Measurements from ENCODE around the gene CNTNAP5.

The CNTNAP5 gene

DNA sequence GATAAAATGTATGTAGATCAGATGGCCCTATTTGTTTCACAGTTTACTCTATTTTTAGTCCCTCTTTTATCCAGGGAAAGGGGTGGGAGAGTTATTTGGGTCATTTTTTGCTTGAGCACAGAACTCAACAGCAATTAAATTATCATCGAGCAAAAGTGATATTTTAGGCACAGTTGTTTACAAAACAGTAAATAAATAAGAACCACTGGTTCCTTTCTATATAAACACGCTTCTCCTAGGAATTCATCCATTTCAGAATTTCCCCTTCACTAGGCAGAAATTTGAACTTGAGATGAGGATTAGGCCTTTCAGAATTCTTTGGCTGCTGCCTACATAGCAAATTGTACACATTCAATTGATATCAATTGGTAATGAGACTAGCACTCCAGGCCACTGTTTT is 812.4 kb downstream of the CNTNAP5 start:
- no peak for TF ChIP-seq EZH2 (IDR thresholded peaks at IDR 0.05)
- no peak for TF ChIP-seq POLR2AphosphoS5 (IDR thresholded peaks at IDR 0.05; ENCODE audit: borderline replicate concordance, low read depth, low read length)
- no peak for TF ChIP-seq FOXP2 (optimal IDR thresholded peaks at IDR 0.05; ENCODE audit: control extremely low read depth, extremely low read length, insufficient read depth)
- Histone ChIP-seq H3K4me3 (no peak overlapping the region), H3K36me3 (ENCODE audit: insufficient read depth, low read length) (no peaks in the 10 kb centered on the region), H3K9ac (ENCODE audit: insufficient read length) (no peak overlapping the region), H3K9me3 (ENCODE audit: low read depth, low read length) (no peaks in the 10 kb centered on the region), H3K27ac (no peak overlapping the region)
- no peak for DNase-seq (ENCODE audit: low read depth, low spot score)

- Histone ChIP-seq H3K27ac (no peak overlapping the region), H3K36me3 (ENCODE audit: insufficient read depth, low read length) (no peaks in the 10 kb centered on the region), H3K4me3 (no peak overlapping the region), H3K9ac (ENCODE audit: insufficient read length) (no peak overlapping the region), H3K9me3 (ENCODE audit: low read depth, low read length) (no peaks in the 10 kb centered on the region)
- DNase-seq (ENCODE audit: low read depth, low spot score) = no peak
- TF ChIP-seq FOXP2 (optimal IDR thresholded peaks at IDR 0.05; ENCODE audit: control extremely low read depth, extremely low read length, insufficient read depth) = no peak
- TF ChIP-seq POLR2AphosphoS5 (IDR thresholded peaks at IDR 0.05; ENCODE audit: borderline replicate concordance, low read depth, low read length) = no peak
- no peak for TF ChIP-seq EZH2 (IDR thresholded peaks at IDR 0.05)
Observed at GRCh38 chr2:124838406-124838805, 813.3 kb downstream of the CNTNAP5 start.

GRCh38 chr2:124867247-124867646 is 842.2 kb downstream of the CNTNAP5 start:
- no peak overlapping the region for H3K9ac ChIP-seq (ENCODE audit: insufficient read length)
- no peak overlapping the region for H3K4me3 ChIP-seq
- DNase-seq (ENCODE audit: low read depth, low spot score) = no peak
- no peaks in the 10 kb centered on the region for H3K9me3 ChIP-seq (ENCODE audit: low read depth, low read length)
- H3K27ac ChIP-seq = no peak overlapping the region
- no peaks in the 10 kb centered on the region for H3K36me3 ChIP-seq (ENCODE audit: insufficient read depth, low read length)
- TF ChIP-seq EZH2 (IDR thresholded peaks at IDR 0.05) = no peak
- TF ChIP-seq POLR2AphosphoS5 (IDR thresholded peaks at IDR 0.05; ENCODE audit: borderline replicate concordance, low read depth, low read length) = no peak
- no peak for TF ChIP-seq FOXP2 (optimal IDR thresholded peaks at IDR 0.05; ENCODE audit: control extremely low read depth, extremely low read length, insufficient read depth)

- Histone ChIP-seq H3K9me3 (ENCODE audit: low read depth, low read length) (no peaks in the 10 kb centered on the region), H3K36me3 (ENCODE audit: insufficient read depth, low read length) (no peaks in the 10 kb centered on the region), H3K27ac (no peak overlapping the region), H3K4me3 (no peak overlapping the region), H3K9ac (ENCODE audit: insufficient read length) (no peak overlapping the region)
- TF ChIP-seq POLR2AphosphoS5 (IDR thresholded peaks at IDR 0.05; ENCODE audit: borderline replicate concordance, low read depth, low read length) (no peak), EZH2 (IDR thresholded peaks at IDR 0.05) (no peak), FOXP2 (optimal IDR thresholded peaks at IDR 0.05; ENCODE audit: control extremely low read depth, extremely low read length, insufficient read depth) (no peak)
- no peak for DNase-seq (ENCODE audit: low read depth, low spot score)
Observed at GRCh38 chr2:124874219-124874618, 849.1 kb downstream of the CNTNAP5 start.

DNA sequence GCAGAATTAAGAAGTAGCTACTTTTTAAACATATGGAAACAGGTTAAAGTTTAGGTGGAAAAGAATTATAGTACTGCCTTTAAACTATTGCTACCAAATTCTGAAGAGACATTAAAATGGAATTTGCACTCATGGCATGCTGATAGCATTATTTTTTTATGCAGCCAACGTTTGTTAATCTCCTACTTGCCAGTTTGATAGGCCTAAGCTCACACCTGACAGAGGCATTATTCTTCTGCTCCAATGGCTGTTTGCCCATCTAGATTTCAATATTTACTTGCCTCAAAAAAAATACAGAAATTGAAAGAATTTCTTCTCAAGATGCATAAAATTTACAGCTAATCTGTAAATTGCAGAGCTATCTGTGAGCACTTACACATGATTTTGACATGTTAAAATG is 849.6 kb downstream of the CNTNAP5 start:
- H3K9me3 ChIP-seq (ENCODE audit: low read depth, low read length) = no peaks in the 10 kb centered on the region
- no peak overlapping the region for H3K4me3 ChIP-seq
- no peaks in the 10 kb centered on the region for H3K36me3 ChIP-seq (ENCODE audit: insufficient read depth, low read length)
- H3K9ac ChIP-seq (ENCODE audit: insufficient read length) = no peak overlapping the region
- DNase-seq (ENCODE audit: low read depth, low spot score) = no peak
- TF ChIP-seq FOXP2 (optimal IDR thresholded peaks at IDR 0.05; ENCODE audit: control extremely low read depth, extremely low read length, insufficient read depth) (no peak), EZH2 (IDR thresholded peaks at IDR 0.05) (no peak)
- no peak overlapping the region for H3K27ac ChIP-seq

- TF ChIP-seq POLR2AphosphoS5 (IDR thresholded peaks at IDR 0.05; ENCODE audit: borderline replicate concordance, low read depth, low read length) = no peak
- no peak for TF ChIP-seq EZH2 (IDR thresholded peaks at IDR 0.05)
- no peak for TF ChIP-seq FOXP2 (optimal IDR thresholded peaks at IDR 0.05; ENCODE audit: control extremely low read depth, extremely low read length, insufficient read depth)
- no peak overlapping the region for H3K4me3 ChIP-seq
- H3K27ac ChIP-seq = no peak overlapping the region
- H3K9me3 ChIP-seq (ENCODE audit: low read depth, low read length) = no peaks in the 10 kb centered on the region
- H3K36me3 ChIP-seq (ENCODE audit: insufficient read depth, low read length) = no peaks in the 10 kb centered on the region
- no peak for DNase-seq (ENCODE audit: low read depth, low spot score)
- H3K9ac ChIP-seq (ENCODE audit: insufficient read length) = no peak overlapping the region
Observed at GRCh38 chr2:124875627-124876244, 850.6 kb downstream of the CNTNAP5 start.

GRCh38 chr2:124877141-124877577 is 852.1 kb downstream of the CNTNAP5 start:
- no peak overlapping the region for H3K4me3 ChIP-seq
- no peaks in the 10 kb centered on the region for H3K9me3 ChIP-seq (ENCODE audit: low read depth, low read length)
- no peaks in the 10 kb centered on the region for H3K36me3 ChIP-seq (ENCODE audit: insufficient read depth, low read length)
- H3K9ac ChIP-seq (ENCODE audit: insufficient read length) = no peak overlapping the region
- DNase-seq (ENCODE audit: low read depth, low spot score) = no peak
- no peak for TF ChIP-seq EZH2 (IDR thresholded peaks at IDR 0.05)
- no peak for TF ChIP-seq FOXP2 (optimal IDR thresholded peaks at IDR 0.05; ENCODE audit: control extremely low read depth, extremely low read length, insufficient read depth)
- no peak for TF ChIP-seq POLR2AphosphoS5 (IDR thresholded peaks at IDR 0.05; ENCODE audit: borderline replicate concordance, low read depth, low read length)
- no peak overlapping the region for H3K27ac ChIP-seq

- no peaks in the 10 kb centered on the region for H3K9me3 ChIP-seq (ENCODE audit: low read depth, low read length)
- TF ChIP-seq POLR2AphosphoS5 (IDR thresholded peaks at IDR 0.05; ENCODE audit: borderline replicate concordance, low read depth, low read length) (no peak), EZH2 (IDR thresholded peaks at IDR 0.05) (no peak), FOXP2 (optimal IDR thresholded peaks at IDR 0.05; ENCODE audit: control extremely low read depth, extremely low read length, insufficient read depth) (no peak)
- no peak overlapping the region for H3K27ac ChIP-seq
- H3K9ac ChIP-seq (ENCODE audit: insufficient read length) = no peak overlapping the region
- no peak for DNase-seq (ENCODE audit: low read depth, low spot score)
- H3K36me3 ChIP-seq (ENCODE audit: insufficient read depth, low read length) = no peaks in the 10 kb centered on the region
- H3K4me3 ChIP-seq = no peak overlapping the region
Observed at GRCh38 chr2:124879640-124880039, 854.6 kb downstream of the CNTNAP5 start.

DNA sequence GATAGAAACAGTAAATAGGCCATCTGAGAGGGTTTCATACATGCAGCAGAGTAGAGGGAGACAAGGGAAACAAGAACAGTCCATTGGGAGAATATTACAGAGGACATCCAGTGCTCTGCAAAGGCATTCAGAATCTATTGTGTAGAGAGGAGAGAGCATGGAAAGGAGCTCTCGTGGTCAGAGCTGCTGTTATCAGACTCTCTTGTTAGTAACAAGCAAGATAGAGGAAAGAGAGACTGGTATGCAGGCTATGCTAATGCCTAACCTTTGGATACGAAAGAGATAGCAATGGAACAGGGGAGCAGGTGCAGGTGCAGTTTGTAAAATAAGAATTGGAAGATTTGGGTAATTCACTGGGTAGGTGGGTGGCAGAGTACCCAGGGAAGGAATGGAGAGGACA is 855.9 kb downstream of the CNTNAP5 start:
- H3K4me3 ChIP-seq = no peak overlapping the region
- TF ChIP-seq FOXP2 (optimal IDR thresholded peaks at IDR 0.05; ENCODE audit: control extremely low read depth, extremely low read length, insufficient read depth) (no peak), POLR2AphosphoS5 (IDR thresholded peaks at IDR 0.05; ENCODE audit: borderline replicate concordance, low read depth, low read length) (no peak), EZH2 (IDR thresholded peaks at IDR 0.05) (no peak)
- no peak overlapping the region for H3K9ac ChIP-seq (ENCODE audit: insufficient read length)
- no peak for DNase-seq (ENCODE audit: low read depth, low spot score)
- no peak overlapping the region for H3K27ac ChIP-seq
- H3K9me3 ChIP-seq (ENCODE audit: low read depth, low read length) = no peaks in the 10 kb centered on the region
- no peaks in the 10 kb centered on the region for H3K36me3 ChIP-seq (ENCODE audit: insufficient read depth, low read length)
